Bronchial epithelial cell (primary cell): ENCODE results near the gene LGI4. TPM values are rescaled to one million over a fixed set of nuclear protein-coding genes. Genes with fewer than 3 reads are reported as not detected.
"Not testable (repeated sequence)": the region's sequence is repeated elsewhere in the genome, so short reads cannot be mapped to it uniquely, and the experiment has no call there.

Experiments used
- DNase-seq: peaks from one replicate; pipeline ENCODE4 v3.0.0-alpha.2; 2010; ENCODE audit warnings: low read depth
- FAIRE-seq: peaks from 2 replicates; lab custom pipeline; 2011; peaks lifted over from hg19 to GRCh38; lab: Jason Lieb, UNC
- H3K27me3 ChIP-seq: 2 replicates; pipeline ENCODE4 v1.5.1; 2011; ENCODE audit warnings: low read length; ENCODE audit not compliant: control insufficient read depth, insufficient read depth
- H3K36me3 ChIP-seq: 2 replicates; pipeline ENCODE4 v1.5.1; 2011; ENCODE audit warnings: low read length; ENCODE audit not compliant: control insufficient read depth, insufficient read depth
- H3K4me3 ChIP-seq: 2 replicates; pipeline ENCODE4 v1.5.1; 2011; ENCODE audit warnings: mild to moderate bottlenecking, low read depth, low read length, control low read depth
- CTCF ChIP-seq: IDR thresholded peaks from 2 replicates; pipeline ENCODE4 v1.5.1; 2011; ENCODE audit warnings: mild to moderate bottlenecking, moderate library complexity, low read length, control low read depth, inconsistent platforms; ENCODE audit not compliant: insufficient read depth, severe bottlenecking
- total RNA-seq: library from RNA; depleted of rRNA; stranded (reverse); fragments of >200 nt; gene quantifications from 2 replicates; pipeline ENCODE4 v1.2.1, GENCODE V29; 2014

The LGI4 gene
- total RNA-seq, 1 donor from 2014 or later = not detected

DNA sequence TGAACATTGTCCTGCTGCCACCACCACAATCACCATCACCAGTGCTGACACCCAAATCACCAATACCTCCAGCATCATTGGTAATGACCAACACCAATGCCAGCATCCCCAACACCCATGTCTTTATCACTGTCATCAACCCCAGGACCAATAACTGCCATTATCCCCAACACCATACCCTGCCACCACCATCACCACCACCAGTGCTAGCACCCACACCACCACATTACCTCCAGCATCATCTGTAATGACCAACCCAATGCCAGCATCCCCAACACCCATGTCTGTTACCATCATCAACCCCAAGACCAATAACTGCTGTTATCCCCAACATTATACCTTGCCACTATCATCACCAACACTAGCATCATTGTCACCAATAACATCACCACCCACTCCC, 2.6 kb downstream of the LGI4 start:
- no peak overlapping the region for H3K4me3 ChIP-seq
- H3K27me3 ChIP-seq = no peaks in the 10 kb centered on the region
- no peaks in the 10 kb centered on the region for H3K36me3 ChIP-seq
- no peak for TF ChIP-seq CTCF
- FAIRE-seq (peak; percentile 60), DNase-seq (no peak)

GRCh38 chr19:35130761-35131720, 3.8 kb downstream of the LGI4 start:
- no peaks in the 10 kb centered on the region for H3K27me3 ChIP-seq
- no peaks in the 10 kb centered on the region for H3K36me3 ChIP-seq
- no peak for TF ChIP-seq CTCF
- no peak overlapping the region for H3K4me3 ChIP-seq
- DNase-seq (no peak), FAIRE-seq (no peak)

GRCh38 chr19:35129724-35130274, 5.1 kb downstream of the LGI4 start:
- not testable (repeated sequence) for DNase-seq, H3K27me3 ChIP-seq, H3K4me3 ChIP-seq, H3K36me3 ChIP-seq, FAIRE-seq

GRCh38 chr19:35128398-35129057, 6.3 kb downstream of the LGI4 start:
- Histone ChIP-seq H3K4me3 (no peak overlapping the region), H3K27me3 (no peaks in the 10 kb centered on the region), H3K36me3 (no peaks in the 10 kb centered on the region)
- TF ChIP-seq CTCF = no peak
- DNase-seq = no peak
- FAIRE-seq = no peak

GRCh38 chr19:35127871-35128270, 7.0 kb downstream of the LGI4 start:
- H3K36me3 ChIP-seq = no peaks in the 10 kb centered on the region
- no peak overlapping the region for H3K4me3 ChIP-seq
- DNase-seq (peak; percentile 80), FAIRE-seq (peak; percentile 28)
- no peak for TF ChIP-seq CTCF
- H3K27me3 ChIP-seq = no peaks in the 10 kb centered on the region

DNA sequence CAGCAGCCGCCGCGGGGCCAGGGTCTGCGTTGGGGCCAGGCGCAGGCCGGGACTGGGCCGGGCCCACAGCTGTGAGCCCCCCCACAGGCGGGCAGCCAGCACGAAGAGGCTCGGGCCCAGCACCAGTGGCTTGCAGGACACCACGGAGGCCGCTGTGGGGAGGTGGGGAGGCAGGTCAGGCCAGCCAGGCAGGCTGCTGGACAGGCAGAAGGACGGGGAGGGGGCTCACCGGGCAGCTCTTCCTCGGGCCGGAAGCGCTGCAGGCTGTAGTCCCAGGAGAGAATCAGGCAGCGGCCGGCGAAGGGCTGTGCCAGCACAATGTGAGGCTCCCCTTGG, 8.3 kb downstream of the LGI4 start:
- Histone ChIP-seq H3K27me3 (no peaks in the 10 kb centered on the region), H3K4me3 (no peak overlapping the region), H3K36me3 (peaks cover 1% of the 10 kb centered on the region)
- FAIRE-seq = no peak
- DNase-seq = no peak
- TF ChIP-seq CTCF = no peak
